Amygdala (tissue), 56 donors: ENCODE data around the gene PFAS.
A peak's percentile ranks its signal among the peaks of the same experiment; 100 is the strongest.
"Not testable (repeated sequence)": the region's sequence is repeated elsewhere in the genome, so short reads cannot be mapped to it uniquely, and the experiment has no call there.

Experiments
- DNase-seq, 56 donors: peaks; one replicate each; lab custom pipeline; 2025; lab: John Stamatoyannopoulos, UW

The PFAS gene, protein sequence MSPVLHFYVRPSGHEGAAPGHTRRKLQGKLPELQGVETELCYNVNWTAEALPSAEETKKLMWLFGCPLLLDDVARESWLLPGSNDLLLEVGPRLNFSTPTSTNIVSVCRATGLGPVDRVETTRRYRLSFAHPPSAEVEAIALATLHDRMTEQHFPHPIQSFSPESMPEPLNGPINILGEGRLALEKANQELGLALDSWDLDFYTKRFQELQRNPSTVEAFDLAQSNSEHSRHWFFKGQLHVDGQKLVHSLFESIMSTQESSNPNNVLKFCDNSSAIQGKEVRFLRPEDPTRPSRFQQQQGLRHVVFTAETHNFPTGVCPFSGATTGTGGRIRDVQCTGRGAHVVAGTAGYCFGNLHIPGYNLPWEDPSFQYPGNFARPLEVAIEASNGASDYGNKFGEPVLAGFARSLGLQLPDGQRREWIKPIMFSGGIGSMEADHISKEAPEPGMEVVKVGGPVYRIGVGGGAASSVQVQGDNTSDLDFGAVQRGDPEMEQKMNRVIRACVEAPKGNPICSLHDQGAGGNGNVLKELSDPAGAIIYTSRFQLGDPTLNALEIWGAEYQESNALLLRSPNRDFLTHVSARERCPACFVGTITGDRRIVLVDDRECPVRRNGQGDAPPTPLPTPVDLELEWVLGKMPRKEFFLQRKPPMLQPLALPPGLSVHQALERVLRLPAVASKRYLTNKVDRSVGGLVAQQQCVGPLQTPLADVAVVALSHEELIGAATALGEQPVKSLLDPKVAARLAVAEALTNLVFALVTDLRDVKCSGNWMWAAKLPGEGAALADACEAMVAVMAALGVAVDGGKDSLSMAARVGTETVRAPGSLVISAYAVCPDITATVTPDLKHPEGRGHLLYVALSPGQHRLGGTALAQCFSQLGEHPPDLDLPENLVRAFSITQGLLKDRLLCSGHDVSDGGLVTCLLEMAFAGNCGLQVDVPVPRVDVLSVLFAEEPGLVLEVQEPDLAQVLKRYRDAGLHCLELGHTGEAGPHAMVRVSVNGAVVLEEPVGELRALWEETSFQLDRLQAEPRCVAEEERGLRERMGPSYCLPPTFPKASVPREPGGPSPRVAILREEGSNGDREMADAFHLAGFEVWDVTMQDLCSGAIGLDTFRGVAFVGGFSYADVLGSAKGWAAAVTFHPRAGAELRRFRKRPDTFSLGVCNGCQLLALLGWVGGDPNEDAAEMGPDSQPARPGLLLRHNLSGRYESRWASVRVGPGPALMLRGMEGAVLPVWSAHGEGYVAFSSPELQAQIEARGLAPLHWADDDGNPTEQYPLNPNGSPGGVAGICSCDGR (N-terminal part only)

DNA sequence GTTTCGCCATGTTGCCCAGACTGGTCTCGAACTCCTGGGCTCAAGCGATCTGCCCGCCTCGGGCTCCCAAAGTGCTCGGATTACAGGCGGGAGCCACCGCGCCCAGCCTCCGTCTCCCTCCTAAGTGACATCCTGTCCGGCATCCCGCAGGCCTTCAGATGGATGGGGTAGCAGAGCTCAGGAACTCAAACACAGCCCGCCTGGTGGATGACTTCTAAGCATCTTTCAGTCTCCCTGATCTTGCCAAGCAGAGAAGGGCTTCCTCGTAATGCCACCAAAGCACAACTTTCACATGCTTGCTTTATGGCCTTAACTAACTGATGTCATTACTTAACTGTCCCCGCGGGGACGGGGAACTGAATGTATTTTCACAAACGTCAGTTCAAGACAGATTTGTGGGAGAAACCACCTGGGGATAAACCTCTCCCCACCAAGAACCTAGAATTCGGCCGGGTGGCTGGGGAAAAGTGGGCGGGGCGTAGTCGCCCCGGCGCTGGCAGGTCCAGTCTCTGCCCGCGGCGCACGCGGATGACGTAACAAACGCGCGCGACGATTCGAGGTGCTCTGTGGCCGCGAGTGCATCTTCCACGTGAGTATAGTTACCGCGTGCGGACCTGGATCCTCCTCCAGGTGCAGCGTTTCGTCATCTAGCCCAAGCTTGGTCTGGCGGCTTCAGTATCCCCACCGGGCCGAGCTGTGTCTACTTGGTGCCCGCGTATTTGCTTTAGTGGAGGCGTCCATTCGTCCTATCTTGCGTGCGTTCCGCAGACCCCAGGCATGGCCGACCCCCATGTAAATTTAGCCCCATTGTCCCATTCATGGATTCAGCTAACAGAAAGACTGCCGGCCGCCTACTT is at the start of gene PFAS:
TSS of gene PFAS (plus strand) at position 539 of the 857 bp plus-strand sequence. CDS start 4,649 bp downstream, outside the sequence.
- DNase-seq = peak; percentile 57 to 95 (median 86)

DNA sequence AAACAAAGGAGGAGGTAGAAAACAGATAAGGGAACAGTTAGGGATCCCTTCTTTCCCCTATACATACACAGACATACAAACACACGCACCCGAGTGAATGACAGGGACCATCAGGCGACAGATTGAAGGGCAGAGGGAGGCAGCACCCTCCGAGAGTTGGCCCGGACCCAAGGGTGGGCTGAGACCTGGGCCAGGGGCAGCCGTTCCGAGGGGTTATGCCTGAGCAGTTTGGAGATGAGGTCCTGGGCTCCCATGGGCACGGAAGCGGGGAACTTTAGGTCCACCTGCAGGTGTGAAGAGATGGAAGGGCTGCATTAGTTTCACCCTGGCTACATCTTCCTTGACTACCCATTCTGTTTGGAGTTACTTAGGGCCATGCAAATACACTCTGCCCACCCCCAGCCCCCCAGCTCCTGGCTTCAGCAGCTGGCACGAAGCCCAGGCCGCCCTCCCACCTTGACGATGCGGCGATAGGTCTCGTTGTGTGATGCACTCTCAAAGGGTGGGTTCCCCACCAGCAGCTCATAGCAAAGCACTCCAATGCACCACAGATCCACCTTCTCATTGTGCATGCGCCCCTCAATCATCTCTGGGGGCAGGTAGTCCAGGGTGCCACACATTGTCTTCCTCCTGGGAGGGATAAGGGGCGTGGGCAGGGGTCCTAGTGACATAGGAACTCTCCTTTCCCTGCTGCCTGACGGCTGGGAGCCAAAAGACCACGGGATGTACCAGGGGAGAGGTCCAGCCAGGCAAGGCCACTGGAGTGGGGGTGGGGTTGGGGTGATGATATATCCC is 44.1 kb upstream of the PFAS start:
- no peak for DNase-seq

DNA sequence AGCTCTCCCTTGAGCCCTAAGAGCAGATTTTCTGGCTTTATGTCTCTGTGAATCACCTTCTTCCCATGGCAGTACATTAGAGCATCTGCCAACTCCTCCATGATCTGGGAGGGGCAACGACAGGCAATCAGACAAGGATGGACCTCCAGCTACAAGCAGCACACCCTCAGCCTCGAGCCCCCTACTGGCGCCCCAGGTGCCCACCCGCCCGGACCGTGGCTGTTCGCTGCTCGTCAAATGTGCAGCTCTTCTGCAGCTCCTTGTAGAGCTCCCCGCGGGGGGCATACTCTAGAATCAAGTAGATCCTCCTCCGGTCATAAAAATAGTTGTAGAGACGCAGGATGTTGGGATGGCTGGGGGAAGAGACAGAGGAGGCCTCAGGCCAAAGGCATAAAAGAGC is 42.6 kb upstream of the PFAS start:
- DNase-seq = no peak

DNA sequence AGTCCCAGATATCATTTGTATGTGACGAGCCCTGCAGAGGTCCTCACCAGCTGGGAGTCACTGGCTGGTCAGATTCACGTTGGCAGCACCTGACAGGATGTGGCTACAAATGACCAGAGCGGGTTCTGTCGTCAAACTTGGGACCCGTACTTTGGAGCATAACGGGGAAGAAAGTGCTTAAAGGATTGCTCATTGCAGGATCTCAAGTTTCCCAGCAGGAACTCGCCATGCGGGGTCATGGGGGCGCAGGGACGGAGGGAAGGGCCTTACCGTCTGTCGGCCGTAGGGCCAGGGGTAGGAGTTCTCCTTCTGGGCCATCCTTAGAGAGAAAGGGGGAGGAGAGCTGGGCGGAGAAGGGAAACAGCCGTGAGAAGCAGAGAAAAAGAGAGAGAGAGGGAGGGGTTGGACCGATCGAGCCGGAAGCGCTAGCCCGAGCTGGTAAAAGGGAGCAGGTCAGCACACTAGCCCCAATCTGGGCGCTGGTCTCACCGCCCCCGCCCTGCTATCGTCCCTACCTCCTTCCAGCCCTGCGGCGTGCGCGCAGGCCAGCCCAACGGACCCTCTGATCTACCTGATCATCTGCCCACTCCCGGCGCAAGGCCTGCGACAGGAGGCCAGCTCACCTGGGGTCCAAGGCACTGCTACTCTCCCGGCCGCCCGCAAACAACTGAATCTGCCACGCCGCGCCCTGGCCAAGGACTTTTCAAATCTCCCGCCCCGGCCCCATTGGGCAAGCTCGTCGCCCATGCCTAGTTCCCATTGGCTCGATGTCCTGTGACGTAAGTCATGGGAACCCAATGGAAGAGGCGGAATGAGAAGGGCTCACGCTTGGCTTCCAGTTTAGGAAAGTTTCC is 39.0 kb upstream of the PFAS start, which contains the start of gene AURKB:
TSS of gene AURKB (minus strand) at position 669 of the 854 bp plus-strand sequence. CDS start at position 318, 351 bp downstream.
- peak; percentile 12 to 95 (median 81) for DNase-seq

DNA sequence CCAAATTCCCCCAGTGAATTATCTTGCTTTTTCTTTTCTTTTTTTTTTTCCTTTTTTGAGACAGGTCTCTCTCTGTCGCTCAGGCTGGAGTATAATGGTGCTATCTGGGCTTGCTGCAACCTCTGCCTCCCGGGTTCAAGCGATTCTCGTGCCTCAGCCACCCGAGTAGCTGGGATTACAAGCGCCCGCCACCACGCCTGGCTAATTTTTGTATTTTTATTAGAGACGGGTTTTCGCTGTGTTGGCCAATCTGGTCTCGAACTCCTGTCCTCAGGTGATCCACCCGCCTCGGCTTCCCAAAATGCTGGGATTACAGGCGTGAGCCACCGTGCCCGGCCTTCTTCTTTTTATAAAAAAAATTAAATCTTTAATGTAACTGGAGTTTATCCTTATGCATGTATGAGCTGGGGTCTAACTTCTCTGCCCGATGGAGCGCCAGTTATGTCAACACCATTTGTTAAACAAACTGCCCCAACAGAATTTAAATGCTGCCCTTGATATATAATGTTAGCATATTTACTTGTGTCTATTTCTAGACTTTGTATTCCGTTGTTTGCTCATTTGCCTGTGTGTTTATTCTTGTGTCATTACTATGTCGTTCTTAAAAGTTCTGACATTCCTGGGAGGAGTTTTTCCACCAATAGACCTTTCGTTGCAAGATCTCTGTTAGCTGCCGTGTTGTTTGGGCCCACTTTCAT is 38.2 kb upstream of the PFAS start:
- no peak for DNase-seq

DNA sequence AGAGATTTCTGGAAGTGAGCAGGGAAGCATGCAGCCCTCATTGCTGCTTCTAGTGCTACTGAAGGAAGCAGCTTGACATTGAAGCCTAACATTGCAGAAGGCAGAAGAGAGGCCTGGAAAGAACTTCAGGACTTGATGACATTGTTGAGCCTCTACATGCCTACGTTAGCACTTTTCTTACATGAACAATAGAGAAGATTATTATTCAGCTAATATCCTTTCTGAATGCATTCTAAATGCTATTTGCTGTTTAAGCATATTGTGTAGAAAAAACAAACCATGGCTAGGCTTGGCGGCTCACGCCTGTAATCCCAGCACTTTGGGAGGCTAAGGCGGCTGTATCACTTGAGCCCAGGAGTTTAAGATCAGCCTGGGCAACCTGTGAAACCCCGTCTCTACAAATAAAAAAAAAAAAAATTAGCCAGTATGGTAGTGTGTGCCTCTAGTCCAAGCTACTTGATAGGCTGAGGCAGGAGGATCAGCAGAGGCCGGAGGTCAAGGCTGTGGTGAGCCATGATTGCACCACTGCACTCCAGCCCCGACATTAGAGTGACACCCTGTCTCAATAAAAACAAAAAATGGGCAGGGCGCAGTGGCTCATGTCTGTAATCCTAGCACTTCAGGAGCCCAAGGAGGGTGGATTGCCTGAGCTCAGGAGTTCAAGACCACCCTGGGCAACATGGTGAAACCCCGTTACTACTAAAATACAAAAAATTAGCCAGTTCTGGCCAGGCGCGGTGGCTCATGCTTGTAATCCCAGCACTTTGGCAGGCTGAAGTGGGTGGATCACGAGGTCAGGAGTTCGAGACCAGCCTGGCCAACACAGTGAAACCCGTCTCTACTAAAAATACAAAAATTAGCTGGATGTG is 36.5 kb upstream of the PFAS start:
- DNase-seq = no peak

DNA sequence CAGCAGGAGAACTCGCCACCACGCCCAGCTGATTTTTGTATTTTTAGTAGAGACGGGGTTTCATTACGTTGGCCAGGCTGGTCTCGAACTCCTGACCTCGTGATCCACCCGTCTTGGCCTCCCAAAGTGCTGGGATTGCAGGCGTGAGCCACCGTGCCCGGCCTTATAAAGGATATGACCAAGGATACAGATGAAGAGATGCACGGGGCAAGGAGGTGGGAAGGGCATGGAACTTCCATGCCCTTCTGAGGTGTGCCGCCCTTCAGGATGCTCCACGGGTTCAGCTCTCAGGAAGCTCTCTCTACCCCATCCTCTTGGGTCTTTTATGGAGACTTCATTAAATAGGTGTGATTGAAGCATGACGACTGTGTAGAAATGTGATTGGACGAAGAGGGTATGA is 35.1 kb upstream of the PFAS start:
- DNase-seq = not testable (repeated sequence)

DNA sequence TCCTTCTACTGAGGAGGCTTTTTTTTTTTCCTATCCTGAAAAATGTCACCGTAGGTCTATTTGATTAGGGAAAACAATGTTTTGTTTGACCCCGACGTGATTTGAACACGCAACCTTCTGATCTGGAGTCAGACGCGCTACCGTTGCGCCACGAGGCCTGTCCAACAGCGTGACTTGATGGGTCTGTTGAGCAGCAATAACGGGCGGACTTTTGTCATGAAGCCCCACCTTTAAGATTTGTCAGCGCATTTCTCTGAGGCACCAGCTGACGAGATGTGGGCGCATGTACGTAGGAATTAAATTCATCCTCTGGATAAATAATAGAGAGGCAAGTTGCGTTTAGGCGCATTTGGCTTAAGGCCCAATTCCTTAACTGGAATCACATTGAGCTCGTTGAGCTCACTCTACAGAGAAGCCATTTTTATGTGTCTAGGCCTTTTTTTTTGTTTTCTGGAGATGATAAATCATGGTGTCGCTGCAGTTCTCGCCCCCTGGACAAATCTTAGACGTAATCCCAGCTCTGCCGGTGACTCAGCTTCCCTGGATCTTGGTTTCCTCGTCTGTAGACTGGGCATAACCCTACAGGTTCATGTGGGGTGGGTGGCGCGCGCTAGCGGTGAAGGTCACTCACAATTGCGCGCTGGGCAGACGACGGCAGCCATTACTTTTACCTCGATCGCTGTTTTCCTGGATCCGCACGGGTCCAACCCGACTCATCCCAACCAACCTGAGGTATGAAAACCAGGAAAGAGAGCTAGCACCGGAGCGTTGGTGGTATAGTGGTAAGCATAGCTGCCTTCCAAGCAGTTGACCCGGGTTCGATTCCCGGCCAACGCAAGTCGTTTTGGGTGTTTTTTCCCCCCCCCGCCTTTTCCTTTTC is 28.1 kb upstream of the PFAS start:
- DNase-seq = peak; percentile 41 to 95 (median 82)

DNA sequence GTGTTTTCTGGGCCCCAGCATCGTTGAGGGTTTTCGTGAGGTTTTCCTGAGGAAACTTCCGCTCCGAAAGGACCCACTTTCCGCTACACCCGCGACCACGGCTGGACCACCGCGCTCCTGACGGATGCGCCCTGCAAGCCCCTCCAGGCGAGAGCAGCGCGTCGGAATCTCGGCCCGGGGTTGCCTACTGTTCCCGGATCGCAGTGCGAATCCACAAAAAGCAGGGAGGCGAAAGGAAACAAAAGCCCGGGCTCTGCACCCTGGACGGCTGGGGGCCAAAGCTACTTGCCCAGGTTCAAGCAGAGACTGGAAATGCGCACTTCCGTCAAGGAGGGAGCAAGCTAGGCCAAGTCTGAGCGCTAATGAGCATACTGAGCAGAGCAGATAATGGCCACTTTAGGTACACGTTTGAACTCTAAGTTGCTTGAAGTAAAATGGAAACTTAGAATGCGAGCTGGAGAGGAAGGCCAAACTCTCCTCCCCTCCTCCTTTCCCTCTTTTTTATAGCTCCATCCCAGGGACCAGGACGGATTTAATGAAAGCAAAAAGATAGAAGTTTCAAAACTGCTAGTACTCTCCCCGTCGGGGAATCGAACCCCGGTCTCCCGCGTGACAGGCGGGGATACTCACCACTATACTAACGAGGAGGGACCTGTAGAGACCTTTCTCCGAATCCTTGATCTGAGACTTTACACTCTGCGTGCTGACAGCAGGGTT is 27.3 kb upstream of the PFAS start:
- peak in 52 of 56 donors; percentile 46 to 97 (median 80) for DNase-seq

DNA sequence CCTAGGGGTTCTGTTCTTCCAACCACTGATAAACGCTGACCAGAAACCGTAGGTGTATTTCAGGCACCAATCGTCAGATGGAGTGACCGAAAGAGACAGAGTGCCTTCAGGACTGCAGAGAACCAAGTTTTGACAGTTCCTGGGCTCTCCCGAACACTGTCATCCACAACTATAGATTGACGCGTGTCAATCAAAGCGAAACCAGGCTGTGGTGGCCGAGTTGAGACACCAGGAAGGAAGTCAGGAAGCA is 26.8 kb upstream of the PFAS start:
- DNase-seq = peak in 11 of 56 donors; percentile 47 to 83 (median 81)

DNA sequence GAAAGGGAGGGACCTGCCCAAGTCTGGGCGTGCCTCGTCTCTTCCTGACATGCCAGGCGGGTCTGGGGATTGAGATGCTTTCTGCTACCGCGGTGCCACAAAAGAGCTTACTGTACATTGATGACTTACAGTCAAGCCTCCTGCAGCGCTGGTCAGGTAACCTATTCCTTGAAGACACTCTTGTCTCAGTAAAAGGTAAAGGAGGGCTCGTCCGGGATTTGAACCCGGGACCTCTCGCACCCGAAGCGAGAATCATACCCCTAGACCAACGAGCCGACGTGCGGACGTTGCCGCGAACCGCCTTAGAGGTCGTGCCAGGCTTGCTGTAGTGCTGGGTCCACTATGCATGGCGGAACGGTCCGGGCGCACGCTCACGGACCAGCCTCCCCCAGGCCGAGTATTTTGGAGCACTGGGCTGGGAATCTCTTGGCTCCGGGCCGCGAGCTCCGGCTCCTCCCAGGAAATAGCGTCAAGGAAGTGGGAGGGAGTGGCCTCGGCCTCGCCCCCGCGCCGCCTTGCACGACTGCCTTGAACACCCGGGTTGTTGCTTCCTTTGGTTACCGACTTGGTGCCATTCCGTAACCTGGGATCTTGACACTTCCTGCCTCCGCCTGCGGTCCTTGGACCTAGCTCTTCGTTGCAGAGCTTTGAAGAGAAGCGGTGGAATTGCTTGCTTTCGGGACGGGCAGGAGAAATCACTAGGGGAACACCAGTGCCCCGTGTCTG is 26.3 kb upstream of the PFAS start:
- peak; percentile 59 to 99 (median 90) for DNase-seq

DNA sequence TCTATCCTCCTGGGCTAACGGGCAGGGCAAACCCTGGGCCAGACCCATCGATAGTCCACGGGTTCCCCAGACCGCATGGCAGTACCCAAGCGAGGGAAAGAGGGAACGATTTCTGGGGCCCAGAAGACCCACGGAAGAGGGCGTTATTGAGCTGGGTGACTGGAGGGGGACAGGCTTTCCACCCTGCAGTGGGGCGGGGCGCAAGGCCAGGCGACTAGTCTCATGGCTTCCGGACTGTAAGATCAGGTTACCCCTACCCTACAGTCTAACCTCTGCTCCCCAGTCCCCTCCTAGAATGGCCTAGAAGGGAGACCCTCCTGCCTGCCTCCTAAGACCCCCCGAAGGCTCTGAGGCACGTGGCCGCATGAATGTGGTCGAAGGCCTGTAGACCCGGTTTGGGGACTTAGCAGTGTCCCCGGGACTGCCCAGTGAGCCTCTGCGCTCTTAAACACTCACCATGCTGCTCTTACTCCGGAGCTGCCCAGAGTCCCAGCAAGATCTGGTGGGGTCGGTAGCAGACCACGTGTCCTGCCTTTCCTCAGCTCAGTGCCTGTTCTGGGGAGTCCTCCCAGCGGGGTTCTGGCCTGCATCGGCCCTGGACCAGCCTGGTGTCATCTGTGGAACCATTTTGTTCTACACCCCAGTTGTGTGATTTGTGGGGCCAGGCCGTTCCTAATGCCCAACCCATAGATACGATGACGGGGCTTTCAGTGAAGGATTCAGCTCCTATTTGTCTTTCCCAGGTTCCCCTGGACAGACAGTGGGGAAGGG is 25.5 kb upstream of the PFAS start:
- DNase-seq = peak in 42 of 56 donors; percentile 29 to 83 (median 58)
